Measurements from ENCODE around the gene PREX1.
"Not testable (repeated sequence)": the region's sequence is repeated elsewhere in the genome, so short reads cannot be mapped to it uniquely, and the experiment has no call there.

The PREX1 gene

GRCh38 chr20:48599748-48600469, 227.9 kb downstream of the PREX1 start:
- no peak for DNase-seq (ENCODE audit: low spot score in 2 of 2)
- in situ Hi-C loops (cut with MboI; ENCODE audit: low sequenced_read_pairs) = no loop called here
- H3K9me3 ChIP-seq = no peaks in the 10 kb centered on the region
- no peaks in the 10 kb centered on the region for H3K27me3 ChIP-seq (ENCODE audit: low read depth)
- no peaks in the 10 kb centered on the region for H3K4me1 ChIP-seq
- no peaks in the 10 kb centered on the region for H3K36me3 ChIP-seq (replicated peaks)
- H3K4me3 ChIP-seq = no peak overlapping the region

GRCh38 chr20:48599106-48599747, 228.6 kb downstream of the PREX1 start:
- Histone ChIP-seq H3K9me3 (no peaks in the 10 kb centered on the region), H3K27me3 (ENCODE audit: low read depth) (no peaks in the 10 kb centered on the region), H3K4me1 (no peaks in the 10 kb centered on the region), H3K4me3 (no peak overlapping the region), H3K36me3 (replicated peaks) (no peaks in the 10 kb centered on the region)
- in situ Hi-C loops (cut with MboI; ENCODE audit: low sequenced_read_pairs) = no loop called here
- DNase-seq (ENCODE audit: low spot score in 2 of 2) = no peak

GRCh38 chr20:48598303-48598941, 229.4 kb downstream of the PREX1 start:
- DNase-seq (ENCODE audit: low spot score in 2 of 2); H3K4me3 ChIP-seq; H3K27me3 ChIP-seq (ENCODE audit: low read depth); in situ Hi-C loops (cut with MboI; ENCODE audit: low sequenced_read_pairs); H3K9me3 ChIP-seq; H3K4me1 ChIP-seq; H3K36me3 ChIP-seq (replicated peaks): not testable (repeated sequence)

DNA sequence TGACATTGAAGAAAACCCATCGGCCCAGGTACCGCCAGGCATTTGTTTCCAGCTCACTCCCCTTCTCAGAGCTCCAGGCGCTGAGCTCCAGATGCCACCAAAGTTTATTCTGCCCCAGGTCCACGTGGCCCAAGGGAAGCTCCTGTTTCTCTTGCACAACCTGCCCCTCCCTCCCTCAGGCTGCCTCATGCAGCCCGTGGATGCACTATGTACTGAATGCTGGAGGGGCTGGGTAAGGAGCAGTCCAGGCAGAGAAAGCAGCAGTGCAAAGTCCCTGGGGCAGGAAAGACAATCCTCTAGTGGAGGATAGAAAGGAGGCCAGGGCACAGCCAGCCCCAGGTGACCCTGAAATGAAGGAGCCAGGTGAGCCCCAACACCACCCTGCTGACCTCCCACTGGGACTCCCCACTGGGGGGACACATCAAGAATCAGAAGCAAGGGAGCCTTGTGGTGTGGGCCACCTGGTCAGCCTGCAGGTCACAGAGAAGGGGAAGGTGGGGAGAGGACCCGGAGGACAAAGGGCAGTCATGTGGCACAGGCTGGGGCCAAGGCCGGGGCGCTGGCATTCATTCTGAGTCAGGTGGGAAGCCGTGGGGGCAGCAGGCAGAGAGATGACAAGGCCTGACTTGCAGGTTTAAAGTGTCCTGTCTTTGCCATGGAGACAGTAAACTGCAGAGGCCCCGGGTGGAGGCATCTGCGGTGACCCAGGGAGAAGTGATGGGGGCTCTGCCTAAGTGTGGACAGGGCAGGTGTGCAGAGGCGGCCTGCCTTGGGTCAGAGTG, 230.1 kb downstream of the PREX1 start:
- H3K4me3 ChIP-seq = no peak overlapping the region
- no peaks in the 10 kb centered on the region for H3K4me1 ChIP-seq
- H3K27me3 ChIP-seq (ENCODE audit: low read depth) = no peaks in the 10 kb centered on the region
- no peaks in the 10 kb centered on the region for H3K9me3 ChIP-seq
- no peaks in the 10 kb centered on the region for H3K36me3 ChIP-seq (replicated peaks)
- in situ Hi-C loops (cut with MboI; ENCODE audit: low sequenced_read_pairs) = no loop called here
- DNase-seq (ENCODE audit: low spot score in 2 of 2) = no peak

- no peak overlapping the region for H3K4me3 ChIP-seq
- H3K27me3 ChIP-seq (ENCODE audit: low read depth) = no peaks in the 10 kb centered on the region
- DNase-seq (ENCODE audit: low spot score in 2 of 2) = no peak
- H3K9me3 ChIP-seq = no peaks in the 10 kb centered on the region
- no peaks in the 10 kb centered on the region for H3K4me1 ChIP-seq
- no peaks in the 10 kb centered on the region for H3K36me3 ChIP-seq (replicated peaks)
- in situ Hi-C loops (cut with MboI; ENCODE audit: low sequenced_read_pairs) = no loop called here
Observed at GRCh38 chr20:48596334-48596898, 231.4 kb downstream of the PREX1 start.

- in situ Hi-C loops (cut with MboI; ENCODE audit: low sequenced_read_pairs) = no loop called here
- no peak overlapping the region for H3K4me3 ChIP-seq
- DNase-seq (ENCODE audit: low spot score in 2 of 2) = no peak
- no peaks in the 10 kb centered on the region for H3K4me1 ChIP-seq
- no peaks in the 10 kb centered on the region for H3K36me3 ChIP-seq (replicated peaks)
- H3K9me3 ChIP-seq = no peaks in the 10 kb centered on the region
- no peaks in the 10 kb centered on the region for H3K27me3 ChIP-seq (ENCODE audit: low read depth)
Observed at GRCh38 chr20:48595495-48596333, 232.1 kb downstream of the PREX1 start.

DNA sequence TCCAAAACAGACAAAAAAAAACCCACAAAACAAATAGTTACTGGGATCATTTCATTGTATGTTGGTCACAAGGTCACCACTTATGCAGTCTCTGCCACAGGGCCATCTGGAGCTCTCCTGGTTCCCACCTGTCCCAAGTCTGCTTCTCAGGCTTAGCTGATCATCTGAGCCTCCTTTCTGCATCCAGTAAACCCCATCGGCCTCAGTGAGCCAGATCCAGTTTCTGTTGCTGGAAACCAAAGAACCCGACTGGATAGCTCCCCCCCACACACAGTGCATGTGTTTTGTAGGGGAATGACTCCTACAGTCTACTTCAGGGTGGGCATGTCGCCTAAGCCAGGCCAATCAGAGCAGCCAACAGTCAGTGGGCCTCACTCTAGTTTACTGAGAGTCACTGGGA, 233.3 kb downstream of the PREX1 start:
- no peak for DNase-seq (ENCODE audit: low spot score in 2 of 2)

GRCh38 chr20:48592107-48592940, 235.5 kb downstream of the PREX1 start:
- Histone ChIP-seq H3K4me3 (no peak overlapping the region), H3K4me1 (no peaks in the 10 kb centered on the region), H3K9me3 (no peaks in the 10 kb centered on the region), H3K27me3 (ENCODE audit: low read depth) (no peaks in the 10 kb centered on the region), H3K36me3 (replicated peaks) (no peaks in the 10 kb centered on the region)
- DNase-seq (ENCODE audit: low spot score in 2 of 2) = no peak
- in situ Hi-C loops (cut with MboI; ENCODE audit: low sequenced_read_pairs) = no loop called here

More for the DNA sequence above, 233.3 kb downstream of the PREX1 start:
- H3K4me1 ChIP-seq = no peaks in the 10 kb centered on the region
- H3K27me3 ChIP-seq (ENCODE audit: low read depth) = no peaks in the 10 kb centered on the region
- no peak overlapping the region for H3K4me3 ChIP-seq
- in situ Hi-C loops (cut with MboI; ENCODE audit: low sequenced_read_pairs) = no loop called here
- no peaks in the 10 kb centered on the region for H3K36me3 ChIP-seq (replicated peaks)
- no peaks in the 10 kb centered on the region for H3K9me3 ChIP-seq

DNA sequence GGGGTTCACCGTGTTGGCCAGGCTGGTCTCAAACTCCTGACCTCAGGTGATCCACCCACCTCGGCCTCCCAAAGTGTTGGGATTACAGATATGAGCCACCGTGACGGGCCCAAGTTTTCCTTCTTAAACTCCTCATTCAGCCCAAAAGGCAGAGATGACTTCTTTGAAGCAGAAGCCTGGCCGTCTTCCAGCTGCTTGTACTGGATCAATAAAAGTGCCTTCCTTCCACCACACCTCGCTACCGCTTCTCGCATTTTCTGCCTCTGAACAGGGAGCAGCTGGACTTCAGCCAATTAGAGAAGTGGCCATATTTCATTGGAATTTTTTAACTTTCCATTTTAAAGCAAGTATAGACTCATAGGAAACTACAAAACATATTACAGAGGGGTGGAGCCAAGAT, 241.1 kb downstream of the PREX1 start:
- in situ Hi-C loops (cut with MboI; ENCODE audit: low sequenced_read_pairs) = no loop called here
- Histone ChIP-seq H3K27me3 (ENCODE audit: low read depth) (no peaks in the 10 kb centered on the region), H3K9me3 (no peaks in the 10 kb centered on the region), H3K36me3 (replicated peaks) (no peaks in the 10 kb centered on the region), H3K4me3 (no peak overlapping the region), H3K4me1 (no peaks in the 10 kb centered on the region)
- DNase-seq (ENCODE audit: low spot score in 2 of 2) = no peak

- Histone ChIP-seq H3K27me3 (ENCODE audit: low read depth) (no peaks in the 10 kb centered on the region), H3K4me3 (no peak overlapping the region), H3K9me3 (no peaks in the 10 kb centered on the region), H3K4me1 (no peaks in the 10 kb centered on the region), H3K36me3 (replicated peaks) (no peaks in the 10 kb centered on the region)
- no peak for DNase-seq (ENCODE audit: low spot score in 2 of 2)
- in situ Hi-C loops (cut with MboI; ENCODE audit: low sequenced_read_pairs) = no loop called here
Observed at GRCh38 chr20:48585061-48585870, 242.5 kb downstream of the PREX1 start.

DNA sequence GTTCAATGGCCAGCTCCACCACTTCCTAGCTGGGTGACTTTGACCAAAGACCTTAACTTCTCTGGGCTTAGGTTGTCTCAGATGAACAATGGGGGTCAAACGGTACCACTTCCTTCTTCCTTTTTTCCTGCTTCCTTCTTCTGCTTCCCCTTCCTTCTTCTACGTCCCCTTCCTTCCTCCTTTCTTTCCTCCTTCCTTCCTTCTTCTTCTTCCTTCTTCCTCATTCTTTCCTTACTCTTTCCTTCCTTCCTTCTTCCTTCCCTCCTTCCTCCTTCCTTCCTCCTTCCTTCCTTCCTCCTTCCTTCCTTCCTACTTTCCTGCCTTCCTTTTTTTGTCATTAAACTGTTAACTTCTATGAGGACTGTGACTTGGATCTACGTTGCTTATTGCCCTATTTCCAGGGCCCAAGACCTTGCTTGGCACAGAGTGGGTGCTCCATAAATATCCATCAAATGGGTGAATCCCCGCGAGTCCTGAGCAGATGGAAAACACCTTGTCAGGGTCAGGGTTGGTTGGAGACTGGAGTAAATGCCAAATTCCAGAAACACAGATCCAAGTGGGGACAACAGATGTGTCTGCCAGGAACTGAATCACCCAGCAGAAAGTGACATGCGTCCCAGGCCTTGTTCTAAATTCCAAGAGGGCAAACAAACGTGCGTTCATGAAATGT, 243.3 kb downstream of the PREX1 start:
- Histone ChIP-seq H3K4me1 (no peaks in the 10 kb centered on the region), H3K27me3 (ENCODE audit: low read depth) (no peaks in the 10 kb centered on the region), H3K36me3 (replicated peaks) (no peaks in the 10 kb centered on the region), H3K4me3 (no peak overlapping the region), H3K9me3 (no peaks in the 10 kb centered on the region)
- DNase-seq (ENCODE audit: low spot score in 2 of 2) = no peak
- in situ Hi-C loops (cut with MboI; ENCODE audit: low sequenced_read_pairs) = no loop called here

Measured in HAP-1 (cell line).